Stimulated activated naive B cell treated with anti-CD40 and anti-IgM and Interleukin-4, amounts not matched to agents 10 μg/mL and 1 μg/mL and 100 μg/mL, for 72 hours (primary cell): ENCODE measurements around the gene FHIT.

Experiments used
- ATAC-seq, 2 donors: fragments of 150-1000 bp; cut with Tn5 transposase; replicated peaks; 2 replicates each; pipeline ENCODE4 v1.10.0; 2021; ENCODE audit warnings: moderate library complexity in 1 of 2
- DNase-seq: peaks from one replicate; pipeline ENCODE4 v3.0.0; 2021
- H3K27ac Mint-ChIP-seq: one replicate; pipeline ENCODE4 v1.8.0; 2022; ENCODE audit warnings: mild to moderate bottlenecking, mixed read lengths
- H3K27me3 Mint-ChIP-seq, 2 donors: one replicate each; pipeline ENCODE4 v1.8.0; 2022; ENCODE audit warnings: mixed read lengths in 2 of 2
- H3K36me3 Mint-ChIP-seq, 2 donors: one replicate each; pipeline ENCODE4 v1.8.0; 2022; ENCODE audit warnings: mixed read lengths in 2 of 2, mild to moderate bottlenecking in 1 of 2
- H3K4me1 Mint-ChIP-seq, 2 donors: one replicate each; pipeline ENCODE4 v1.8.0; 2022; ENCODE audit warnings: mixed read lengths in 2 of 2, mild to moderate bottlenecking in 1 of 2
- H3K4me3 Mint-ChIP-seq, 2 donors: one replicate each; pipeline ENCODE4 v1.8.0; 2022; ENCODE audit warnings: mild to moderate bottlenecking in 2 of 2, mixed read lengths in 2 of 2, moderate library complexity in 1 of 2
- H3K9me3 Mint-ChIP-seq, 2 donors: one replicate each; pipeline ENCODE4 v1.8.0; 2022; ENCODE audit warnings: mixed read lengths in 2 of 2, mild to moderate bottlenecking in 1 of 2

The FHIT gene

GRCh38 chr3:61141697-61142096, 109.6 kb downstream of the FHIT start:
- no peak for ATAC-seq
- H3K9me3 Mint-ChIP-seq = peaks cover 0 to 3% of the 10 kb centered on the region in 2 donors
- no peak overlapping the region for H3K4me3 Mint-ChIP-seq
- no peaks in the 10 kb centered on the region for H3K4me1 Mint-ChIP-seq
- DNase-seq = no peak
- H3K27me3 Mint-ChIP-seq = no peaks in the 10 kb centered on the region
- no peak overlapping the region for H3K27ac Mint-ChIP-seq
- no peaks in the 10 kb centered on the region for H3K36me3 Mint-ChIP-seq

DNA sequence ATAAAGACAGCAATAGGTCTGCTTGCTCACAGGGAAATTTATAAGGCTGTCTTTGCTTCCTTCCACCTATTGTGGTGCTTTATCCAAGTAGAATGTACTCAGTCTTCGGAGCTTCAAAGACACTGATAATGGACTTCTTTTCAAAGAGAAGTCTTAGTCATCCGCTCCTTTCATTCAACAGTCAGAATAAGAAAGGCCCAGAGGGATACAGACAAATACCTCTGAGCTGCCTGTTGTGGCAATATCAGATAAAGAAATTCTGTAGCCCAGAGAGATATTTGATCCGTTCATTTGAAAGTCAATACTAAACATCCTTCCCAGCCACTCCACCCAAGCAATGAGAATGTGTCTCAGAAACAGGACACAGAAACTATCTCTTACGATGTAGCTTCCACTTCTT, 110.0 kb downstream of the FHIT start:
- Mint-ChIP-seq H3K4me3 (no peak overlapping the region), H3K9me3 (peaks cover 0 to 3% of the 10 kb centered on the region in 2 donors), H3K36me3 (no peaks in the 10 kb centered on the region), H3K4me1 (no peaks in the 10 kb centered on the region), H3K27ac (no peak overlapping the region), H3K27me3 (no peaks in the 10 kb centered on the region)
- ATAC-seq (no peak), DNase-seq (no peak)

DNA sequence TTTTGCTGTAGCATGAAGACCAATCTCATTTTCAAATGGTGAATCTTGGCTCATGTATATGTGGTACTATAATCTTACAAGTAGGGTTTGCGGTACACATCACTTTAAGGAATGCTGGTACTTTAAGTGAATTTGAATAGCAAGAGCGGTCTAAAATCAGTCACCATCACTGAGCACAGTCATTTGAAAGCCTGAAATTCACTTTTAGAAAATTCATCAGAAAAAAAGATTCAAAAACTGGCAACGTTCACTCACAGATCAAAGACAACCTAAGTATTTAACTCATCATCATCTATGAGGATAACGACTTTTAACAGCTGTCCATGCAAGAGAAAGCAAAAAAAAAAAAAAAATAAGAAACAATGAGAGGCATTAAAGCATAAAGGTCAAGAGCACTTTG, 111.6 kb downstream of the FHIT start:
- DNase-seq (no peak), ATAC-seq (no peak)
- Mint-ChIP-seq H3K4me3 (no peak overlapping the region), H3K27me3 (no peaks in the 10 kb centered on the region), H3K4me1 (no peaks in the 10 kb centered on the region), H3K27ac (no peak overlapping the region), H3K9me3 (no peaks in the 10 kb centered on the region), H3K36me3 (no peaks in the 10 kb centered on the region)

- no peaks in the 10 kb centered on the region for H3K36me3 Mint-ChIP-seq
- H3K27me3 Mint-ChIP-seq = no peaks in the 10 kb centered on the region
- H3K9me3 Mint-ChIP-seq = no peaks in the 10 kb centered on the region
- no peak for ATAC-seq
- DNase-seq = no peak
- no peaks in the 10 kb centered on the region for H3K4me1 Mint-ChIP-seq
- H3K4me3 Mint-ChIP-seq = no peak overlapping the region
- H3K27ac Mint-ChIP-seq = no peak overlapping the region
Observed at GRCh38 chr3:61138401-61138800, 112.9 kb downstream of the FHIT start.

- H3K36me3 Mint-ChIP-seq = no peaks in the 10 kb centered on the region
- no peak for DNase-seq
- H3K27me3 Mint-ChIP-seq = no peaks in the 10 kb centered on the region
- ATAC-seq = no peak
- H3K4me3 Mint-ChIP-seq = no peak overlapping the region
- H3K4me1 Mint-ChIP-seq = no peaks in the 10 kb centered on the region
- no peaks in the 10 kb centered on the region for H3K9me3 Mint-ChIP-seq
- H3K27ac Mint-ChIP-seq = no peak overlapping the region
Observed at GRCh38 chr3:61136191-61136590, 115.1 kb downstream of the FHIT start.

DNA sequence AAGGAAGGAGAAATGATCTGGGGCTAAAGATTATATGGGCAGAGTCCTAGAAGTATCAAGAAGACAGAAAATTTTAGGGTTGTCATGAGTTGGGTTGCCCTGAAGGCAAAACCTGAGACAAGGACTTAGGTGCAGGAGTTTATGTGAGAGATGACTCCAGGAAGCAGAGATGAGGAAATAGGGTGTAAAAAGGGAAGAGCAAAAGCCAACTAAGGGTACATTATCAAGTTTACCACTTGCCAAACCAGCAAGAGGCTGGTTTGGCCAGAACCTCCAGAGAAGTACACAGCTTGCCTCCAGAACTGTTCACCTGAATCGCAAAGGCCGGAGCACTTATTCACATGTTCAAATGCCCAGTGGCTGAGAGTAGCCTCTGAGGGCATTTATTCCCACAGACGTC, 116.7 kb downstream of the FHIT start:
- no peak overlapping the region for H3K4me3 Mint-ChIP-seq
- no peaks in the 10 kb centered on the region for H3K36me3 Mint-ChIP-seq
- no peaks in the 10 kb centered on the region for H3K27me3 Mint-ChIP-seq
- no peak for ATAC-seq
- no peak for DNase-seq
- no peak overlapping the region for H3K27ac Mint-ChIP-seq
- H3K4me1 Mint-ChIP-seq = no peaks in the 10 kb centered on the region
- no peaks in the 10 kb centered on the region for H3K9me3 Mint-ChIP-seq

DNA sequence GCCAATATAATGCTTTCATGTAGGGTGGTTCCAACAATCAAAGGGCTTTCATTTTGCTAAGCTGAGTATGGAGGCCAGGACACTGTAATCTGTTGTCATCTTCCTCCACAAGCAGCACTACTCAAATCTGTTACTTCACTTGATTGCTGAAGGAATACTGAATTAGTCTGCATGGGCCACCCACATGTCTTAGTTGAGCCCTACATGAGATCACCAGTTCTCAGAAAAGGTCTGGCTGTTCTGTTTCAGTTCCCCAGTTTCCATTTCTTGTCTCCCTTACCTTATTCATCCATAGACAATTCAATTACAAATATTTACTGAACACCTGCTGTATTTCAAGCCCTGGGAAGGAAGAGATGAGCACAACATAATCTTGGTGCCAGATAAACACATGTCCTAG, 119.2 kb downstream of the FHIT start:
- Mint-ChIP-seq H3K4me1 (peaks cover 0 to 8% of the 10 kb centered on the region in 2 donors), H3K4me3 (no peak overlapping the region), H3K27me3 (no peaks in the 10 kb centered on the region), H3K36me3 (peaks cover 2 to 4% of the 10 kb centered on the region in 2 donors), H3K9me3 (peaks cover 0 to 1% of the 10 kb centered on the region in 2 donors), H3K27ac (no peak overlapping the region)
- DNase-seq (no peak), ATAC-seq (peak; percentile 60 to 68)

DNA sequence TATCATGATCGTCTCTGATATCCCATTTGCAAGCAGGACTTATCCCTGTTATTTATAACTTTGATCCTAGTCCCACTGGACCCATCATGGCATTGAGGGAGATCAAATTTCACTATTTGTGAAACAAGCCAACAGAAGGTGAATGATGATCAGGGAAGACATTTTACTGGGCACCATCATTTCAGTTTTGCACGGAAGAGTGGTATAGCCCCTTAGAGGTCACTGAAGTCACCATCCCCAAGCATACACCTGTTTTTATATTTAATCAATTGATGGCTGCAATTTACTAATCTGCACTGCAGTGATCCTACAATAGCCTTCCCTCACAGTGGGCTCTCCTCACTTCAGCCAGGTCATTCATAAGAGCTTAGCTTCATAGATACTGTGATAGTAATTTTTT, 132.4 kb downstream of the FHIT start:
- no peak overlapping the region for H3K27ac Mint-ChIP-seq
- DNase-seq (no peak), ATAC-seq (no peak)
- H3K36me3 Mint-ChIP-seq = peaks cover 11 to 19% of the 10 kb centered on the region in 2 donors
- no peaks in the 10 kb centered on the region for H3K27me3 Mint-ChIP-seq
- no peak overlapping the region for H3K4me3 Mint-ChIP-seq
- H3K9me3 Mint-ChIP-seq = peaks cover 17 to 19% of the 10 kb centered on the region in 2 donors
- H3K4me1 Mint-ChIP-seq = no peaks in the 10 kb centered on the region

DNA sequence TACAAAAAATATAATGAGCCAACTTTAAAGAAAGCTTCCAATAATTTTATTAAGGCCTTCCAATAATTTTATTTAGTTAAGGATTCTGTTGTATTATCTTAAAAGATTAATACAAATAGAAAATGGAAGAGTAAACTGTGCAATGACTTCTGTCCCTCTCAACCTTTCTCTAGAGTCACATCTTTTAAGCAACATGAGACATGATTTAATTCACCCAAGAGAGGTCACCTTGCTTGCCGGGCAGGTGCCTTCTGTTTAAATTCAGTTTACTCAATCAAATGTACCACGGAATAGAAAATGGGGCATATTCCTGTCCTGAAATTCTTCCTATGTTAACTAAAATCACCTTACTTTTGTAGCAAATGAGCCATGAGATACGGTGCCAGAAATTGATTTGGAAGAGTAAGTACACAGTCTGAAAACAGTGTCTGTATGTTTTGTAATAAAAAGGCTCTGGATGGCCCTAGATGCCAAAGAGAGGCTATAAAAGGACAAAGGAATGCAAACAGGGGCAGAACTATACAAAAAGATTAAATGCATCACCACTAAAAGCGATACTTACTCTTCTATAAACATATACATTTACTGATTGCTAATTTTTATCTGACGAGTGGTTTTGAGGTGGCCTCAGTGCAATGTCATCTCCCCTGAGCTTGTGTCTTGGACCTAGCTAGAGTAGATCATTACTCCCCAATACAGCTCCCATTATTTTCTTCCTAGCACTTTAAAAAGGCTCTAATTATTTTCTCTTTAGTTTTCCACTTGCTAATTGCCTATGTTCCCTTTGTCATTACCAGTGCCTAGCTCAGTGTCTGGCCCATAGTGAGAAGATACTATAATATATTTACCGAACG, 134.0 kb downstream of the FHIT start:
- Mint-ChIP-seq H3K9me3 (peaks cover 10 to 14% of the 10 kb centered on the region in 2 donors), H3K27ac (no peak overlapping the region), H3K27me3 (no peaks in the 10 kb centered on the region), H3K36me3 (peaks cover 16 to 18% of the 10 kb centered on the region in 2 donors), H3K4me3 (no peak overlapping the region), H3K4me1 (no peaks in the 10 kb centered on the region)
- ATAC-seq = no peak
- DNase-seq = no peak

GRCh38 chr3:61114316-61114953, 136.8 kb downstream of the FHIT start:
- ATAC-seq (no peak), DNase-seq (no peak)
- Mint-ChIP-seq H3K4me1 (no peaks in the 10 kb centered on the region), H3K27ac (no peak overlapping the region), H3K27me3 (no peaks in the 10 kb centered on the region), H3K9me3 (peaks cover 0 to 3% of the 10 kb centered on the region in 2 donors), H3K4me3 (no peak overlapping the region), H3K36me3 (peaks cover 3 to 6% of the 10 kb centered on the region in 2 donors)

- Mint-ChIP-seq H3K4me1 (no peaks in the 10 kb centered on the region), H3K27ac (no peak overlapping the region)
- no peak for DNase-seq
Observed at GRCh38 chr3:61111825-61112224, 139.4 kb downstream of the FHIT start.

DNA sequence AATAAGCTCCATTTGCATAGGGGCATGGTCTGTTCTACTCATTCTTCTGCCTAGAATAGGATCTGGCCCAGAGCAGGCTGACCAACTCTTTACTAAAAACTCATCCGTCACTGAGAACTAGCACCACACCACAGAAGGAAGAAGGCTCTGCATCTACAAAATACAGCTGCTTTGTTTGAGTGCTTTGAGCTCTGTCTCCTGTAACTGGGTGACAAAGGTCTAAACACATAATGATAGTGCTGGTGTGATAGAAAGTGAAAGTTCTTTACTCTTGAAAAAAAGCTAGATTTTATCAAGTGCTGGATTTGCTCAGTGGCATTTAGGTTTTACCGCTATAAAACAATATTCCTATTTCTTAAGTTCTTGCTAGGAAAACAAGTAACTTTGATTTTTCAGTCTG, 140.7 kb downstream of the FHIT start:
- Mint-ChIP-seq H3K36me3 (peaks cover 3 to 6% of the 10 kb centered on the region in 2 donors), H3K4me3 (no peak overlapping the region), H3K27ac (no peak overlapping the region), H3K9me3 (peaks cover 0 to 3% of the 10 kb centered on the region in 2 donors), H3K27me3 (no peaks in the 10 kb centered on the region), H3K4me1 (no peaks in the 10 kb centered on the region)
- ATAC-seq (no peak), DNase-seq (no peak)

More at GRCh38 chr3:61111825-61112224, 139.4 kb downstream of the FHIT start:
- peaks cover 0 to 3% of the 10 kb centered on the region in 2 donors for H3K9me3 Mint-ChIP-seq
- no peak for ATAC-seq
- H3K27me3 Mint-ChIP-seq = no peaks in the 10 kb centered on the region
- H3K36me3 Mint-ChIP-seq = peaks cover 3 to 6% of the 10 kb centered on the region in 2 donors
- H3K4me3 Mint-ChIP-seq = no peak overlapping the region

- ATAC-seq = no peak
- DNase-seq = no peak
- Mint-ChIP-seq H3K36me3 (peaks cover 4 to 6% of the 10 kb centered on the region in 2 donors), H3K4me3 (no peak overlapping the region), H3K27me3 (no peaks in the 10 kb centered on the region), H3K4me1 (no peaks in the 10 kb centered on the region), H3K27ac (no peak overlapping the region), H3K9me3 (peaks cover 0 to 1% of the 10 kb centered on the region in 2 donors)
Observed at GRCh38 chr3:61108247-61109019, 142.8 kb downstream of the FHIT start.

DNA sequence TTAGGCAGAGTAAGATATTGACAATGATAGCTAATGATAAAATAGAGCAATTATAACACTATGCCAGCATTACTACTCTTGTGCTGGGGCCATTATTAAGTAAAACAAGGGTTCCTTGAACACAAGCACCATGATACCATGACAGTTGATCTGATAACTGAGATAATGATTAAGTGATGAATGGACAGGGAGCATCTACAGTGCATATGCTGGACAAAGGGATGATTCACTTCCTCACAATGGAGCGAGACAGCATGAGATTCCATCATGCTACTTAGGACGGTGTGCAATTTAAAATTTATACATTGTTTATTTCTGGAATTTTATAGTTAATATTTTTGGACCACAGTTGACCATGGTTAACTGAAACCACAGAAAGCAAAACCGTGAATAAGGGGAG, 156.6 kb downstream of the FHIT start:
- no peak for ATAC-seq
- H3K4me1 Mint-ChIP-seq = no peaks in the 10 kb centered on the region
- H3K9me3 Mint-ChIP-seq = no peaks in the 10 kb centered on the region
- H3K36me3 Mint-ChIP-seq = no peaks in the 10 kb centered on the region
- H3K27me3 Mint-ChIP-seq = no peaks in the 10 kb centered on the region
- no peak overlapping the region for H3K27ac Mint-ChIP-seq
- H3K4me3 Mint-ChIP-seq = no peak overlapping the region
- no peak for DNase-seq
